ENCODE results near the gene QSOX1. TPM values are rescaled to one million over a fixed set of nuclear protein-coding genes. Genes with fewer than 3 reads are reported as not detected.

QSOX1 gene
- total RNA-seq, 1 donor from 2014 or later = 100 TPM

GRCh38 chr1:180192172-180192571, 37.5 kb downstream of the QSOX1 start:
- DNase-seq = no peak

GRCh38 chr1:180193141-180194047, 38.7 kb downstream of the QSOX1 start:
- no peak for DNase-seq

GRCh38 chr1:180194048-180194425, 39.4 kb downstream of the QSOX1 start:
- no peak for DNase-seq

GRCh38 chr1:180194546-180195207, 40.0 kb downstream of the QSOX1 start:
- DNase-seq = no peak

- DNase-seq = no peak
These were observed 40.7 kb downstream of the QSOX1 start for GRCh38 chr1:180195401-180195800.

- no peak for DNase-seq
These were observed 41.2 kb downstream of the QSOX1 start for GRCh38 chr1:180195916-180196315.

GRCh38 chr1:180196436-180197003, 41.9 kb downstream of the QSOX1 start:
- DNase-seq = no peak

GRCh38 chr1:180197231-180197630, 42.6 kb downstream of the QSOX1 start:
- DNase-seq = no peak

- no peak for DNase-seq
These were observed 43.5 kb downstream of the QSOX1 start for GRCh38 chr1:180198196-180198595.

GRCh38 chr1:180198611-180199010, 43.9 kb downstream of the QSOX1 start:
- no peak for DNase-seq

GRCh38 chr1:180199018-180199417, 44.3 kb downstream of the QSOX1 start:
- DNase-seq = no peak

GRCh38 chr1:180201451-180202200, 47.0 kb downstream of the QSOX1 start:
- no peak for DNase-seq

- peak; percentile 46 for DNase-seq
These were observed 47.9 kb downstream of the QSOX1 start for GRCh38 chr1:180202588-180202987.

- DNase-seq = no peak
These were observed 49.6 kb downstream of the QSOX1 start for GRCh38 chr1:180204231-180204630.

- DNase-seq = no peak
These were observed 51.9 kb downstream of the QSOX1 start for GRCh38 chr1:180206581-180206980.

GRCh38 chr1:180208264-180208663, 53.6 kb downstream of the QSOX1 start:
- DNase-seq = no peak

GRCh38 chr1:180210008-180210620, 55.4 kb downstream of the QSOX1 start:
- DNase-seq = no peak

GRCh38 chr1:180211156-180211859, 56.6 kb downstream of the QSOX1 start:
- DNase-seq = no peak

GRCh38 chr1:180211860-180212229, 57.2 kb downstream of the QSOX1 start:
- DNase-seq = no peak

GRCh38 chr1:180213401-180214170, 58.9 kb downstream of the QSOX1 start:
- peak; percentile 46 for DNase-seq

Data from dermis blood vessel endothelial cell (primary cell).